ENCODE measurements around the gene DHRS2.

Gene DHRS2

DNA sequence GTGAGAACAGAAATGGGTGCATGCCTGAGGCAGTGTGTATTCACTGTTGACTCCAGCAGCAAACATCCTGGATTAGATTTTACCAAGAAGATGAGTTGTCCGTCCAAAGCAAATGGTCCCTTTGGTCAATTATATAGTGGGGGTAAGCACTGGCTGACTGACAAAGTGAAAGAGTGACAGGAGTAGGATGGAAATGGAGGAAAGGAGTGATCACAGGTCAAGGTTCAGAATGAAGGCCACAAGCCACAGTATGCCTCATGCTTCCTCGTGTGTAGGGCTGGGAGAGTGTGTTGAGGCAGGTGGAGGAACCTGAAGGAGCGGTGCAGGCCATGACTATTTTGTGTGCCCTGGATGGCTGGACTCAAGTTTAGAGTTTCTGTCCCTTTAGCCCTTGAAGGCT is 14.3 kb downstream of the DHRS2 start:
- no peak overlapping the region for H3K4me3 ChIP-seq (replicated peaks; ENCODE audit: low read depth, low read length)
- no peak for DNase-seq (ENCODE audit: low read depth)
- TF ChIP-seq, protein P1, sequence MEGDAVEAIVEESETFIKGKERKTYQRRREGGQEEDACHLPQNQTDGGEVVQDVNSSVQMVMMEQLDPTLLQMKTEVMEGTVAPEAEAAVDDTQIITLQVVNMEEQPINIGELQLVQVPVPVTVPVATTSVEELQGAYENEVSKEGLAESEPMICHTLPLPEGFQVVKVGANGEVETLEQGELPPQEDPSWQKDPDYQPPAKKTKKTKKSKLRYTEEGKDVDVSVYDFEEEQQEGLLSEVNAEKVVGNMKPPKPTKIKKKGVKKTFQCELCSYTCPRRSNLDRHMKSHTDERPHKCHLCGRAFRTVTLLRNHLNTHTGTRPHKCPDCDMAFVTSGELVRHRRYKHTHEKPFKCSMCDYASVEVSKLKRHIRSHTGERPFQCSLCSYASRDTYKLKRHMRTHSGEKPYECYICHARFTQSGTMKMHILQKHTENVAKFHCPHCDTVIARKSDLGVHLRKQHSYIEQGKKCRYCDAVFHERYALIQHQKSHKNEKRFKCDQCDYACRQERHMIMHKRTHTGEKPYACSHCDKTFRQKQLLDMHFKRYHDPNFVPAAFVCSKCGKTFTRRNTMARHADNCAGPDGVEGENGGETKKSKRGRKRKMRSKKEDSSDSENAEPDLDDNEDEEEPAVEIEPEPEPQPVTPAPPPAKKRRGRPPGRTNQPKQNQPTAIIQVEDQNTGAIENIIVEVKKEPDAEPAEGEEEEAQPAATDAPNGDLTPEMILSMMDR (IDR thresholded peaks at IDR 0.05; ENCODE audit: low read length, missing control alignments) = no peak

DNA sequence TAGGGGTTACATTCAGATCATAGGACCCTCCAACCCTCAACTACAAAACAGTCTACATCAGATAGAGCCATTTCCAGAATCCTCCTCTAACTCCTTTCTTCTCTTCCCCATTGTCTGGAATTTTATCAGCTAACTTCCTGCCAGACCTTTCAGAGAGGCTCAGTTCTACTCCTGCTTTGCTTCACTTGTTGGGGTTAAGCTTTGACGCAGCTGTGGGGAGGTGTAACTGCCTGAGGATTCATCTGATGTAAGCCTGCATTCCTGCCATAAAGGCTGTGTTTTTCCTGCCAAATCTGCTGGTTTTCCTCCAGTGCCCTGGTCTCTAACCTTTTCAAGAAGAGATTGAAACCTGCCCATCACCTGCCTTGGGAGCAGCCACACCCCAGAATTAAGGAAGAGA is 16.9 kb downstream of the DHRS2 start:
- TF ChIP-seq, protein P1 (IDR thresholded peaks at IDR 0.05; ENCODE audit: low read length, missing control alignments) = no peak
- DNase-seq (ENCODE audit: low read depth) = peak; percentile 26
- H3K4me3 ChIP-seq (replicated peaks; ENCODE audit: low read depth, low read length) = no peak overlapping the region

DNA sequence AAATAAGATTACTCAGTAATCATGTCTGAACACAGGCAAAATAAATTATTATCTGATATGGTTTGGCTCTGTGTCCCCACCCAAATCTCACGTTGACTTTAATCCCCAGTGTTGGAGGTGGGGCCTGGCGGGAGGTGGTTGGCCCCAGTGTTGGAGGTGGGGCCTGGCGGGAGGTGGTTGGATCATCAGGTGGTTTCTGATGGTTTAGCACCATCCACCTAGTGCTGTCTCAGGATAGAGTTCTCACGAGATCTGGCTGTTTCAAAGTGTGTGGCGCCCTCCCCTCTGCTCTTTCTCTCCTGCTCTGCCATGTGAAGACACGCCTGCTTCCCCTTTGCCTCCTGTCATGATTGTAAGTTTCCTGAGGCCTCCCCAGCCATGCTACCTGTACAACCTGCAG is 18.1 kb downstream of the DHRS2 start:
- no peak for DNase-seq (ENCODE audit: low read depth)
- TF ChIP-seq, protein P1 (IDR thresholded peaks at IDR 0.05; ENCODE audit: low read length, missing control alignments) = no peak
- no peak overlapping the region for H3K4me3 ChIP-seq (replicated peaks; ENCODE audit: low read depth, low read length)

DNA sequence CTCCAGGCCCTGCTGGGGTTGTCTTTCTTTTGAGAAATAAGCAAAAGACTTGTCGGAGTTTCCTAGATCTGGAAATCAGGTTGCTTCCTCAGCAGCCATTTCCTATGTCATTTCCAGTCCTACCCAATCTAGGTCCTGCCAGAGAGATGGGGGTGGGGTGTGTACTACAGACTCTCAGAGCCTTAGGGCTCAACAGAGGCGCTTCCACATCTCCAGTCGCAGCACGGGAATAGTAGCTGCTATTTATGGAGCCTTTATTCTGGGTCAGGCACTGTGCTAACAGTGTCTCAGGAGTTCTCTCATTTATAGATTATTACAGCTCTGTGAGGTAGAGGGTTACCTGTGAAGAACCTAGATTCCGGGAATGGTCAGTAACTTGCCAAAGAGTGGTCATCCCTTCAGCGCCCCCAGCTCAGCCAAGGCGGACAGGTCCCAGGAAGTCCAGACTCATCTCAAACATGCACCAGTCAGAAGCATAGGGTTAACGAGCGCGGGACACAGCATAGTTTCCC is 21.9 kb downstream of the DHRS2 start:
- DNase-seq (ENCODE audit: low read depth) = no peak
- TF ChIP-seq, protein P1 (IDR thresholded peaks at IDR 0.05; ENCODE audit: low read length, missing control alignments) = no peak
- no peak overlapping the region for H3K4me3 ChIP-seq (replicated peaks; ENCODE audit: low read depth, low read length)

DNA sequence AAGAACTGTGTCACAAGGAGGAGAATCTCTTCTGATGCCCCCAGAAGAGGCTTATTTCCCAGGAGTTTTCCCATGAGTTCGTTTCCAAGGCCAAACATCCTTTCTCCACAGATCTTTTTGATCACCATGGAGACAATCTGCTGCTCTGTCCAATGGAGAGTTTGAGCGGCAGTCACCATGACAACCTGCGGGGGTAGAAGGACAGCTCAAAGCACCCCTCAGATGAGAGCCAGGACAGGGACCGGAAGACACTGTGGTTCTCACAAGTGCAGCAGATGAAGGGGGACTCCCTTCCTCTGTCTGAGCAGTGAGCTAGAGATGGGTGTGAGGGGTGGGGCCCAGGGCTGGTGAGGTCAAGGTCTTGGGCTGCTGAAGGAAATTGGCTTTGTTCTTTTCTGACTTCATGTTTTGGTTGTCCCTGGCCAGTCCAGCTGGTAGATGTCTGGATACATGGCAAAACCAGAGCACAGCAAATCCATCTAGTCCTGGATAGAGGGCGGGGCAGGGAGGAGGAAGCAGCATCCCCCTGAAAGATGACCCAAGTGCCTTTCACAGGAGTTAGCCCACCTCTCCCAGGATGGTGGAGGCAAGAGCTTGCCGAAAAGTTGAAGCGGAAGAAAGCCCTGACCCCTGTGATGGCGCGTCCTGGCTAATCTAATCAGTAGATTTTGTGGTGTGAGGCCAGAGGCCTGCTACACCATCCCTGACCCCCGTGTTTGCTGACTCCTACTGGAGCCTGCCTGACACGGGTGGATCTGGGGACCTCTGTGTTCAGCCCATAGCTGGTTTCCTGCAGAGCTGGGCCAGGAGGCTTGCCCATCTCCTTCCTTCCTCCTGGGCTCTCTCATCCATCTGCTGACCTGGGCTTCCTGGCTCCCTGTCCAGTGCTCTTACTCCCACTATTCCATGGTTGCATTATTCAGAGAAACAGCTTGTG is 24.4 kb downstream of the DHRS2 start:
- no peak for DNase-seq (ENCODE audit: low read depth)
- H3K4me3 ChIP-seq (replicated peaks; ENCODE audit: low read depth, low read length) = no peak overlapping the region
- TF ChIP-seq, protein P1 (IDR thresholded peaks at IDR 0.05; ENCODE audit: low read length, missing control alignments) = no peak

DNA sequence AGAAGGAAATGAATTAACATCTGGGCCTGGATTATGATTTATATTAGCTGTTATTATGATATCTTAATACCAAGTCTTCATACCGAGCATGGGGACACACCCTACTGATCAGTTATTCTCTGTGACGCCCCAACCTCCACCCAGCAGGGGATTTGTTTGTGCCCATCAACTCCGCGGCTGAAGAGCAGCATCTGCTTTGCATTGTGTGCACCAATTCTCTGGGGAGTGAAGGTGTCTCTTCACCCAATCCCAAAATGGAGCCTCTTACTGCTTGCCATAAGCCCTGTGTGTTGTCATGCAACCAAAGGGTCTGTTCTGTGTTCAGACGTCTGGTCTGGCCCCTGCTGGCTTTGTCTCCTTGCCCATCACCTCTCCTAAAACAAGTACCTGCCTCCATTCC is 25.4 kb downstream of the DHRS2 start:
- DNase-seq (ENCODE audit: low read depth) = no peak
- TF ChIP-seq, protein P1 (IDR thresholded peaks at IDR 0.05; ENCODE audit: low read length, missing control alignments) = no peak
- H3K4me3 ChIP-seq (replicated peaks; ENCODE audit: low read depth, low read length) = no peak overlapping the region
